OCI-LY7 (cell line): ENCODE data around the gene PLA2G3. TPM values are rescaled to one million over a fixed set of nuclear protein-coding genes. Genes with fewer than 3 reads are reported as not detected.

Source experiments
- BruUV-seq: library from RNA; stranded (reverse); fragments of 400-500 nt; replicated peaks from 2 replicates; lab custom pipeline; 2021; lab: Mats Ljungman, UMichigan
- CTCF ChIA-PET: fragments of 300-600 bp; sonication (Branson Sonifier 250); formaldehyde crosslinking; loops from one replicate; lab custom pipeline; 2022; ENCODE audit warnings: antibody characterized with exemption; ENCODE audit not compliant: unreplicated experiment; lab: Charles Lee
- POLR2A ChIA-PET: fragments of 300-600 bp; sonication (Branson Sonifier 250); formaldehyde crosslinking; loops from one replicate; lab custom pipeline; 2022; ENCODE audit warnings: antibody characterized with exemption; lab: Charles Lee
- DNase-seq: peaks from one replicate; pipeline ENCODE4 v3.0.0-alpha.2; 2015; ENCODE audit warnings: low spot score
- H2AFZ ChIP-seq: fragments of 200-600 bp; sonication (generic), shearing (Covaris generic); 2 replicates; pipeline ENCODE4 v1.6.1; 2014; ENCODE audit warnings: mild to moderate bottlenecking, antibody characterized with exemption, low read length, moderate library complexity
- H3K27ac ChIP-seq: fragments of 200-600 bp; sonication (generic); 2 replicates; pipeline ENCODE4 v1.5.1; 2014; ENCODE audit warnings: mixed run types, low read depth, mild to moderate bottlenecking, moderate library complexity, low read length, inconsistent platforms; ENCODE audit not compliant: poor library complexity, severe bottlenecking
- H3K36me3 ChIP-seq: fragments of 200-600 bp; sonication (generic); 2 replicates; pipeline ENCODE4 v1.6.1; 2014; ENCODE audit warnings: mild to moderate bottlenecking, antibody characterized with exemption, low read length, moderate library complexity, mixed read lengths; ENCODE audit not compliant: insufficient read depth
- H3K4me1 ChIP-seq: fragments of 200-600 bp; sonication (generic); 2 replicates; pipeline ENCODE4 v1.5.1; 2014; ENCODE audit warnings: mild to moderate bottlenecking, low read length; ENCODE audit not compliant: insufficient read depth, poor library complexity, severe bottlenecking
- H3K4me2 ChIP-seq: fragments of 200-600 bp; sonication (generic); 2 replicates; pipeline ENCODE4 v1.6.1; 2014; ENCODE audit warnings: mild to moderate bottlenecking, low read length
- H3K4me3 ChIP-seq: fragments of 200-600 bp; sonication (generic); 2 replicates; pipeline ENCODE4 v1.5.1; 2014; ENCODE audit warnings: mild to moderate bottlenecking, low read depth, low read length; ENCODE audit not compliant: poor library complexity, severe bottlenecking
- H3K79me2 ChIP-seq: fragments of 200-600 bp; sonication (generic); 2 replicates; pipeline ENCODE4 v1.6.1; 2016; ENCODE audit warnings: low read depth, mild to moderate bottlenecking, low read length, moderate library complexity, mixed read lengths; ENCODE audit not compliant: insufficient read depth
- H3K9me2 ChIP-seq: fragments of 200-600 bp; sonication (generic); 2 replicates; pipeline ENCODE4 v1.6.1; 2016; ENCODE audit warnings: mild to moderate bottlenecking, low read length, mixed read lengths; ENCODE audit not compliant: insufficient read depth
- H3K9me3 ChIP-seq: fragments of 200-600 bp; sonication (generic); 2 replicates; pipeline ENCODE4 v1.6.1; 2014; ENCODE audit warnings: mild to moderate bottlenecking, mixed run types, low read length, mixed read lengths
- H4K20me1 ChIP-seq: fragments of 200-600 bp; sonication (generic); 2 replicates; pipeline ENCODE4 v1.6.1; 2014; ENCODE audit warnings: mild to moderate bottlenecking, antibody characterized with exemption, low read length, moderate library complexity, mixed read lengths; ENCODE audit not compliant: insufficient read depth
- CTCF ChIP-seq: fragments of 200-600 bp; sonication (generic); conservative IDR thresholded peaks from 2 replicates; pipeline ENCODE4 v1.5.1; 2014; ENCODE audit warnings: mild to moderate bottlenecking, antibody characterized with exemption, low read length, moderate library complexity, mixed read lengths
- EZH2phosphoT487 ChIP-seq: fragments of 200-600 bp; sonication (generic); IDR thresholded peaks from 2 replicates; pipeline ENCODE4 v1.6.1; 2018; ENCODE audit warnings: low read depth, borderline replicate concordance, mild to moderate bottlenecking, mixed run types, antibody characterized with exemption, low read length, moderate library complexity, mixed read lengths
- intact Hi-C: fragments of 100-400 bp; cut with micrococcal nuclease; formaldehyde crosslinking; loops from one replicate; pipeline ENCODE4 v1.10.0; 2022; ENCODE audit not compliant: unreplicated experiment
- total RNA-seq, 2 experiments: library from RNA; depleted of rRNA in 1 of 2; stranded (reverse); fragments of >200 nt in 1 of 2; shearing (Covaris generic) in 1 of 2; gene quantifications; 2 replicates each; pipeline ENCODE4 v1.2.3, GENCODE V29; 2014 to 2022

Gene PLA2G3
- total RNA-seq, 2 experiments from 2014 or later, result not detected

DNA sequence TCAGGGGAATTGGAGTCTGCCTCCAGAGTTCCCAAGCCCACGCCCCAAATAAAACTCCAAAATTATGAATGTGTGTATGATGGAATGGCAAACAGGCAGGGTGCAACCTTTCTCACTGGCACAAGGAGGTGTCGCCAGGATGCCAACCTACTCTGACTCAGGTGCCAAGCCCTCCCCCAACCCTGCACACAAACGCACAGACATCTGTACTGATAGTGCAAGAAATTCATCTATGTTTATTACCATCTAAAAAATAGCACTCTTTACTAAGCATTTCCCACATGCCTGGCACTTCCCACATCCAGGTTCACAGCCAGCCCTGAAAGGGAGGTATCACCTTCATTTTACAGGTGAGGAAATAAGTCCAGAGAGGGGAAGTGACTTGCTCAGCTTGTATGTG lies 1.2 kb downstream of the PLA2G3 start:
- no peaks in the 10 kb centered on the region for H3K36me3 ChIP-seq
- no peaks in the 10 kb centered on the region for H3K9me2 ChIP-seq
- no peaks in the 10 kb centered on the region for H4K20me1 ChIP-seq
- H3K9me3 ChIP-seq, result no peaks in the 10 kb centered on the region
- POLR2A ChIA-PET, result no interaction called here
- CTCF ChIA-PET, result no interaction called here
- no peak overlapping the region for H3K27ac ChIP-seq
- H3K4me1 ChIP-seq, result no peaks in the 10 kb centered on the region
- DNase-seq, result no peak
- H3K4me3 ChIP-seq, result no peak overlapping the region
- H3K79me2 ChIP-seq, result no peaks in the 10 kb centered on the region
- H3K4me2 ChIP-seq, result no peak overlapping the region
- no peak overlapping the region for H2AFZ ChIP-seq
- intact Hi-C loops, result no loop called here
- no TSS peak for BruUV-seq
- TF ChIP-seq CTCF (no peak), EZH2phosphoT487 (no peak)

GRCh38 chr22:31138126-31138525 lies 2.2 kb downstream of the PLA2G3 start:
- no peaks in the 10 kb centered on the region for H4K20me1 ChIP-seq
- H3K9me2 ChIP-seq, result no peaks in the 10 kb centered on the region
- no peak overlapping the region for H3K4me2 ChIP-seq
- no peaks in the 10 kb centered on the region for H3K9me3 ChIP-seq
- no peaks in the 10 kb centered on the region for H3K36me3 ChIP-seq
- BruUV-seq, result no TSS peak
- no peak for DNase-seq
- H2AFZ ChIP-seq, result no peak overlapping the region
- no peak overlapping the region for H3K27ac ChIP-seq
- TF ChIP-seq CTCF (no peak), EZH2phosphoT487 (no peak)
- intact Hi-C loops, result no loop called here
- no peak overlapping the region for H3K4me3 ChIP-seq
- H3K79me2 ChIP-seq, result no peaks in the 10 kb centered on the region
- H3K4me1 ChIP-seq, result no peaks in the 10 kb centered on the region
- POLR2A ChIA-PET, result no interaction called here
- CTCF ChIA-PET, result no interaction called here

DNA sequence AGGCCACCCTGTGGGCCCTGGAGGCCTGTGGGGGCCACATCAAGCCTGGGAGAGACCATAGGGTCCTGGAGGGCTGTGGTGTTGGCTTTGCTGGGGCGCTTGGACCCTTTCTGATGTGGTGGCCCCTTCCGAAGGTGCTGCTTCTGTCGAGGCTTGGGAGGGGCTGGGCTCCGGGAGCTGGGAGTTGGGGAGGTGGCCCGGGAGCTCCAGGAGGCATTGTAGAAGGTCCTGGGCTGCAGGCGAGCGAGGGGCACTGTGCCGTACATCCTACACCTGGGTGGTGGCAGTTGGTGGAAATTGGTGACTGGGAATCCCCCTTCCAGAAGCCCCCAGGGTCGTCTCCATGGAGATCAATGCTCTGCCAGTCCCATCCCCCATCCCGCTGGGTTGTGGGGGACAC lies 2.6 kb downstream of the PLA2G3 start:
- TF ChIP-seq EZH2phosphoT487 (no peak), CTCF (no peak)
- Histone ChIP-seq H3K4me2 (no peak overlapping the region), H2AFZ (no peak overlapping the region), H4K20me1 (no peaks in the 10 kb centered on the region), H3K4me1 (no peaks in the 10 kb centered on the region), H3K79me2 (no peaks in the 10 kb centered on the region), H3K36me3 (no peaks in the 10 kb centered on the region), H3K27ac (no peak overlapping the region), H3K9me2 (no peaks in the 10 kb centered on the region), H3K9me3 (no peaks in the 10 kb centered on the region), H3K4me3 (no peak overlapping the region)
- intact Hi-C loops, result no loop called here
- POLR2A ChIA-PET, result no interaction called here
- DNase-seq, result no peak
- BruUV-seq, result no TSS peak
- CTCF ChIA-PET, result no interaction called here
